ENCODE results near the gene RPL22L1. TPM values are rescaled to one million over a fixed set of nuclear protein-coding genes. Genes with fewer than 3 reads are reported as not detected.

The RPL22L1 gene
- total and polyA plus RNA-seq, 2 donors from 2014 or later = 34.1 to 45.1 TPM

DNA sequence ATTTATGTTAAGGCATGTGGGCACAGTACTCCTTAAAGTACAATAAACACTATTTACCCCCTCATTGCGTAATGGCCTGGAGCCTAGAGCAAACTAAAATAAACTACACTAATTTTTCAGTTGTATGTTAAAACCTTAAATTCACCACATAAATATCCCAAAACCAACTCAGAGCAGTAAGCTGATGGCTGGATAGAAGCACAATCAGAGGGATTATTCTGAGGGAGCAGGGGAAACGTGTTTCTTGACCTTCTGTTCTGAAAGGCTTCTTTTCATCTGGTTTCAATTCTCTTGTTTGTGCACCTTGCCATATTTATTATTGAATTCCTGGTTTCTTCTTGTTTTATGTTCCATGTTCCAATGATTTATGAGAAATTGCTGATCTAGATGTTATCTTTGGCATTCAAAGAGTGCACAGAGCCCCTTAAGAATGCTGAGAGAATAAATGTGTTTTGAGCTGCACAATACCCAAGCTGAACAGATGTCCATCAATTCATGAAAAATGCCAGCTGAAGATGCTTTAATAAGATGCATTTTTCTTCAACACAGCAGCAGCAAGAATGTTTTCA, 29.6 kb downstream of the RPL22L1 start:
- H3K27ac ChIP-seq (ENCODE audit: low read depth in 2 of 2, low read length in 2 of 2) = no peak overlapping the region
- H3K4me1 ChIP-seq (ENCODE audit: control insufficient read depth in 2 of 3, insufficient read depth in 2 of 3, low read depth in 1 of 3, low read length in 3 of 3) = no peaks in the 10 kb centered on the region
- H3K9ac ChIP-seq (ENCODE audit: low read length in 3 of 3) = no peak overlapping the region
- TF ChIP-seq CTCF (IDR thresholded peaks at IDR 0.05; ENCODE audit: borderline replicate concordance, extremely low read depth, insufficient read depth) = no peak
- DNase-seq (peak in 2 of 5 donors; percentile 48 to 60), FAIRE-seq (no peak)
- H3K36me3 ChIP-seq (ENCODE audit: control insufficient read depth in 2 of 3, insufficient read depth in 3 of 3, low read length in 3 of 3) = no peaks in the 10 kb centered on the region
- no peaks in the 10 kb centered on the region for H3K27me3 ChIP-seq (ENCODE audit: control insufficient read depth, insufficient read depth, low read length)
- H3K4me3 ChIP-seq (ENCODE audit: low read length in 3 of 3) = no peak overlapping the region
- H3K9me3 ChIP-seq (ENCODE audit: control insufficient read depth in 2 of 3, insufficient read depth in 1 of 3, low read length in 3 of 3) = peaks cover 0 to 4% (median 4%) of the 10 kb centered on the region in 3 donors
- intact Hi-C loops (cut with DNase I) = no loop called here

DNA sequence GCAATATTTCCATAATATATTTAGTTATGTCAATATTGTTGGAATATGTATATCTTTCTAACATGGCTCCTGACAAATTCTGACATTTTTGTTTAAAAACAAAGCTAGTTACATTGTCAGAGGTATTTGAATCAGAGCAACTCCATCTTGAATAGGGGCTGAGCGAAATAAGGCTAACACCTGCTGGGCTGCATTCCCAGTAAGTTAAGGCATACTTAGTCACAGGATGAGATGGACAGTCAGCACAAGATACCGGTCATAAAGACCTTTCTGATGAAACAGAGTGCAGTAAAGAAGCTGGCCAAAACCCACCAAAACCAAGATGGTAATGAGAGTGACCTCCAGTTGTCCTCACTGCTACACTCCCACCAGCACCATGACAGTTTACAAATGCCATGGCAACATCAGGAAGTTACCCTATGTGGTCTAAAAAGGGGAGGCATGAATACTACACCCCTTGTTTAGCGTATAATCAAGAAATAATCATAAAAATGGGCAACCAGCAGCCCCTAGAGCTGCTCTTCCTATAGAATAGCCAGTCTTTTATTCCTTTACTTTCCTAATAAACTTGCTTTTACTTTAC, 30.4 kb downstream of the RPL22L1 start:
- Histone ChIP-seq H3K9ac (ENCODE audit: low read length in 3 of 3) (no peak overlapping the region), H3K27ac (ENCODE audit: low read depth in 2 of 2, low read length in 2 of 2) (no peak overlapping the region), H3K36me3 (ENCODE audit: control insufficient read depth in 2 of 3, insufficient read depth in 3 of 3, low read length in 3 of 3) (no peaks in the 10 kb centered on the region), H3K27me3 (ENCODE audit: control insufficient read depth, insufficient read depth, low read length) (no peaks in the 10 kb centered on the region), H3K4me1 (ENCODE audit: control insufficient read depth in 2 of 3, insufficient read depth in 2 of 3, low read depth in 1 of 3, low read length in 3 of 3) (no peaks in the 10 kb centered on the region), H3K9me3 (ENCODE audit: control insufficient read depth in 2 of 3, insufficient read depth in 1 of 3, low read length in 3 of 3) (peaks cover 0 to 4% (median 2%) of the 10 kb centered on the region in 3 donors), H3K4me3 (ENCODE audit: low read length in 3 of 3) (no peak overlapping the region)
- intact Hi-C loops (cut with DNase I) = no loop called here
- no peak for FAIRE-seq
- DNase-seq = no peak
- no peak for TF ChIP-seq CTCF (IDR thresholded peaks at IDR 0.05; ENCODE audit: borderline replicate concordance, extremely low read depth, insufficient read depth)

GRCh38 chr3:170836491-170836890, 33.5 kb downstream of the RPL22L1 start:
- Histone ChIP-seq H3K4me3 (ENCODE audit: low read length in 3 of 3) (no peak overlapping the region), H3K27ac (ENCODE audit: low read depth in 2 of 2, low read length in 2 of 2) (no peak overlapping the region), H3K27me3 (ENCODE audit: control insufficient read depth, insufficient read depth, low read length) (no peaks in the 10 kb centered on the region), H3K36me3 (ENCODE audit: control insufficient read depth in 2 of 3, insufficient read depth in 3 of 3, low read length in 3 of 3) (no peaks in the 10 kb centered on the region), H3K4me1 (ENCODE audit: control insufficient read depth in 2 of 3, insufficient read depth in 2 of 3, low read depth in 1 of 3, low read length in 3 of 3) (no peaks in the 10 kb centered on the region), H3K9ac (ENCODE audit: low read length in 3 of 3) (no peak overlapping the region), H3K9me3 (ENCODE audit: control insufficient read depth in 2 of 3, insufficient read depth in 1 of 3, low read length in 3 of 3) (no peaks in the 10 kb centered on the region)
- no peak for DNase-seq
- TF ChIP-seq CTCF (IDR thresholded peaks at IDR 0.05; ENCODE audit: borderline replicate concordance, extremely low read depth, insufficient read depth) = no peak
- FAIRE-seq = no peak
- intact Hi-C loops (cut with DNase I) = no loop called here

Data from kidney (tissue), 14 donors.